SK-N-SH treated with all-trans-retinoic acid at 6 μM for 48 hours (cell line): Measurements from ENCODE around the gene MTARC1.

Source experiments
- ARNTL ChIP-seq: fragments of 450-650 bp; formaldehyde crosslinking; IDR thresholded peaks from 2 replicates; pipeline ENCODE4 v1.5.0; 2020; ENCODE audit warnings: low read depth, mild to moderate bottlenecking, moderate library complexity, borderline replicate concordance
- BACH2 ChIP-seq: fragments of 250-450 bp; sonication (Bioruptor Pico); IDR thresholded peaks from 2 replicates; pipeline ENCODE4 v1.9.0; 2021; ENCODE audit warnings: mild to moderate bottlenecking, borderline replicate concordance
- CREB5 ChIP-seq: fragments of 250-450 bp; sonication (Bioruptor Pico); IDR thresholded peaks from 2 replicates; pipeline ENCODE4 v1.5.1; 2020; ENCODE audit warnings: low read depth, mild to moderate bottlenecking, moderate library complexity
- CSRNP3 ChIP-seq: fragments of 250-450 bp; sonication (Bioruptor Pico); IDR thresholded peaks from 2 replicates; pipeline ENCODE4 v1.5.1; 2021; ENCODE audit warnings: mild to moderate bottlenecking, moderate library complexity
- ESRRG ChIP-seq: fragments of 250-450 bp; sonication (Bioruptor Pico); IDR thresholded peaks from 2 replicates; pipeline ENCODE4 v1.6.1; 2021; ENCODE audit warnings: mild to moderate bottlenecking
- GLIS3 ChIP-seq: fragments of 250-450 bp; sonication (Bioruptor Pico); IDR thresholded peaks from 2 replicates; pipeline ENCODE4 v1.5.0; 2020; ENCODE audit warnings: mild to moderate bottlenecking, moderate library complexity
- OSR1 ChIP-seq: fragments of 250-450 bp; sonication (Bioruptor Pico); IDR thresholded peaks from 2 replicates; pipeline ENCODE4 v1.8.0; 2022; ENCODE audit warnings: moderate library complexity, mild to moderate bottlenecking, inconsistent platforms
- PATZ1 ChIP-seq: fragments of 250-450 bp; sonication (Bioruptor Pico); IDR thresholded peaks from 2 replicates; pipeline ENCODE4 v1.8.0; 2020; ENCODE audit warnings: mild to moderate bottlenecking, moderate library complexity, borderline replicate concordance
- POU6F1 ChIP-seq: fragments of 250-450 bp; sonication (Bioruptor Pico); IDR thresholded peaks from 2 replicates; pipeline ENCODE4 v1.8.0; 2021; ENCODE audit warnings: low read depth, mild to moderate bottlenecking, moderate library complexity, borderline replicate concordance
- RARB ChIP-seq: fragments of 250-450 bp; sonication (Bioruptor Pico); IDR thresholded peaks from 2 replicates; pipeline ENCODE4 v1.8.0; 2021; ENCODE audit warnings: mild to moderate bottlenecking, moderate library complexity
- TCF4 ChIP-seq: fragments of 250-450 bp; sonication (Bioruptor Pico); IDR thresholded peaks from 2 replicates; pipeline ENCODE4 v1.8.0; 2021; ENCODE audit warnings: mild to moderate bottlenecking, moderate library complexity, borderline replicate concordance

- no peak for TF ChIP-seq CREB5 (CRISPR knock-in tag)
- no peak for TF ChIP-seq PATZ1 (CRISPR knock-in tag)
- TF ChIP-seq BACH2 (CRISPR knock-in tag) = no peak
- TF ChIP-seq RARB (CRISPR knock-in tag) = no peak
- no peak for TF ChIP-seq ESRRG
- no peak for TF ChIP-seq OSR1 (CRISPR knock-in tag)
- no peak for TF ChIP-seq CSRNP3 (CRISPR knock-in tag)
- TF ChIP-seq TCF4 (CRISPR knock-in tag) = no peak
- no peak for TF ChIP-seq ARNTL (CRISPR knock-in tag)
- TF ChIP-seq GLIS3 (CRISPR knock-in tag) = no peak
- TF ChIP-seq POU6F1 (CRISPR knock-in tag) = no peak
Measured at GRCh38 chr1:220798338-220798737, 11.6 kb downstream of the MTARC1 start.
